GM23338 (cell line): ENCODE results near the gene CFAP70.

Experiments
- STAT1 ChIP-seq: IDR thresholded peaks from one replicate; pipeline ENCODE4 v1.6.1; 2016; ENCODE audit warnings: antibody characterized with exemption; ENCODE audit not compliant: unreplicated experiment
- TF ChIP-seq, protein P1 (sequence below), 2 experiments: fragments of 200-600 bp in 1 of 2; sonication (generic) in 1 of 2; conservative IDR thresholded peaks; 2 replicates each; pipeline versions ENCODE4 v1.5.1 to v1.6.1; 2016 to 2017; ENCODE audit warnings: antibody characterized with exemption in 2 of 2, low read depth in 2 of 2, mild to moderate bottlenecking in 2 of 2, moderate library complexity in 1 of 2

GRCh38 chr10:73358331-73359279 is at the start of gene CFAP70:
- TF ChIP-seq, protein P1, sequence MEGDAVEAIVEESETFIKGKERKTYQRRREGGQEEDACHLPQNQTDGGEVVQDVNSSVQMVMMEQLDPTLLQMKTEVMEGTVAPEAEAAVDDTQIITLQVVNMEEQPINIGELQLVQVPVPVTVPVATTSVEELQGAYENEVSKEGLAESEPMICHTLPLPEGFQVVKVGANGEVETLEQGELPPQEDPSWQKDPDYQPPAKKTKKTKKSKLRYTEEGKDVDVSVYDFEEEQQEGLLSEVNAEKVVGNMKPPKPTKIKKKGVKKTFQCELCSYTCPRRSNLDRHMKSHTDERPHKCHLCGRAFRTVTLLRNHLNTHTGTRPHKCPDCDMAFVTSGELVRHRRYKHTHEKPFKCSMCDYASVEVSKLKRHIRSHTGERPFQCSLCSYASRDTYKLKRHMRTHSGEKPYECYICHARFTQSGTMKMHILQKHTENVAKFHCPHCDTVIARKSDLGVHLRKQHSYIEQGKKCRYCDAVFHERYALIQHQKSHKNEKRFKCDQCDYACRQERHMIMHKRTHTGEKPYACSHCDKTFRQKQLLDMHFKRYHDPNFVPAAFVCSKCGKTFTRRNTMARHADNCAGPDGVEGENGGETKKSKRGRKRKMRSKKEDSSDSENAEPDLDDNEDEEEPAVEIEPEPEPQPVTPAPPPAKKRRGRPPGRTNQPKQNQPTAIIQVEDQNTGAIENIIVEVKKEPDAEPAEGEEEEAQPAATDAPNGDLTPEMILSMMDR (conservative IDR thresholded peaks at IDR 0.05; ENCODE audit: low read depth in 2 of 2) = no peak
- no peak for TF ChIP-seq STAT1
